SK-N-SH treated with all-trans-retinoic acid at 6 μM for 48 hours (cell line): ENCODE results near the gene IL1R1.

Experiments
- ARNTL ChIP-seq: fragments of 450-650 bp; formaldehyde crosslinking; IDR thresholded peaks from 2 replicates; pipeline ENCODE4 v1.5.0; 2020; ENCODE audit warnings: low read depth, mild to moderate bottlenecking, moderate library complexity, borderline replicate concordance
- BACH2 ChIP-seq: fragments of 250-450 bp; sonication (Bioruptor Pico); IDR thresholded peaks from 2 replicates; pipeline ENCODE4 v1.9.0; 2021; ENCODE audit warnings: mild to moderate bottlenecking, borderline replicate concordance
- CREB5 ChIP-seq: fragments of 250-450 bp; sonication (Bioruptor Pico); IDR thresholded peaks from 2 replicates; pipeline ENCODE4 v1.5.1; 2020; ENCODE audit warnings: low read depth, mild to moderate bottlenecking, moderate library complexity
- CSRNP3 ChIP-seq: fragments of 250-450 bp; sonication (Bioruptor Pico); IDR thresholded peaks from 2 replicates; pipeline ENCODE4 v1.5.1; 2021; ENCODE audit warnings: mild to moderate bottlenecking, moderate library complexity
- GLIS3 ChIP-seq: fragments of 250-450 bp; sonication (Bioruptor Pico); IDR thresholded peaks from 2 replicates; pipeline ENCODE4 v1.5.0; 2020; ENCODE audit warnings: mild to moderate bottlenecking, moderate library complexity
- OSR1 ChIP-seq: fragments of 250-450 bp; sonication (Bioruptor Pico); IDR thresholded peaks from 2 replicates; pipeline ENCODE4 v1.8.0; 2022; ENCODE audit warnings: moderate library complexity, mild to moderate bottlenecking, inconsistent platforms
- PATZ1 ChIP-seq: fragments of 250-450 bp; sonication (Bioruptor Pico); IDR thresholded peaks from 2 replicates; pipeline ENCODE4 v1.8.0; 2020; ENCODE audit warnings: mild to moderate bottlenecking, moderate library complexity, borderline replicate concordance
- TCF4 ChIP-seq: fragments of 250-450 bp; sonication (Bioruptor Pico); IDR thresholded peaks from 2 replicates; pipeline ENCODE4 v1.8.0; 2021; ENCODE audit warnings: mild to moderate bottlenecking, moderate library complexity, borderline replicate concordance
- TSHZ2 ChIP-seq: fragments of 250-450 bp; sonication (Bioruptor Pico); IDR thresholded peaks from 2 replicates; pipeline ENCODE4 v1.5.0; 2020; ENCODE audit warnings: mild to moderate bottlenecking, moderate library complexity
- ZC3H10 ChIP-seq: fragments of 250-450 bp; sonication (Bioruptor Pico); IDR thresholded peaks from 2 replicates; pipeline ENCODE4 v1.5.1; 2021; ENCODE audit warnings: mild to moderate bottlenecking, moderate library complexity
- ZFP30 ChIP-seq: fragments of 450-650 bp; formaldehyde crosslinking; IDR thresholded peaks from 2 replicates; pipeline ENCODE4 v1.5.0; 2022; ENCODE audit warnings: mild to moderate bottlenecking, moderate library complexity

- TF ChIP-seq ARNTL (no peak), CREB5 (CRISPR knock-in tag) (no peak), PATZ1 (CRISPR knock-in tag) (no peak), TCF4 (CRISPR knock-in tag) (no peak), CSRNP3 (CRISPR knock-in tag) (no peak), TSHZ2 (CRISPR knock-in tag) (no peak), GLIS3 (CRISPR knock-in tag) (no peak), OSR1 (CRISPR knock-in tag) (no peak), ZC3H10 (CRISPR knock-in tag) (no peak), ZFP30 (no peak), BACH2 (CRISPR knock-in tag) (no peak)
Measured at GRCh38 chr2:102120701-102121159, 21.8 kb upstream of the IL1R1 start.
